Upper lobe of left lung (tissue), 6 donors: Measurements from ENCODE around the gene CFAP97D1. TPM values are rescaled to one million over a fixed set of nuclear protein-coding genes. Genes with fewer than 3 reads are reported as not detected.

ENCODE experiments used
- ATAC-seq, 2 donors: fragments of 200-7000 bp; cut with Tn5 transposase; one replicate each; pipeline ENCODE4 v1.9.1; 2022; ENCODE audit warnings: mild to moderate bottlenecking in 2 of 2, moderate library complexity in 2 of 2; ENCODE audit not compliant: low FRiP score in 2 of 2
- DNase-seq, 2 donors: peaks; one replicate each; pipeline ENCODE4 v3.0.0-alpha.2; 2019 to 2020
- H3K27ac ChIP-seq, 4 donors: fragments of 200-600 bp; sonication (generic); one replicate each; pipeline ENCODE4 v1.5.1; 2016 to 2019
- H3K27me3 ChIP-seq, 4 donors: fragments of 200-600 bp; sonication (generic); one replicate each; pipeline ENCODE4 v1.5.1; 2017 to 2019
- H3K36me3 ChIP-seq, 4 donors: fragments of 200-600 bp; sonication (generic); one replicate each; pipeline ENCODE4 v1.5.1; 2016 to 2019
- H3K4me1 ChIP-seq, 4 donors: fragments of 200-600 bp; sonication (generic); one replicate each; pipeline ENCODE4 v1.5.1; 2018 to 2019
- H3K4me3 ChIP-seq, 4 donors: fragments of 200-600 bp; sonication (generic); one replicate each; pipeline ENCODE4 v1.5.1; 2017 to 2019; ENCODE audit warnings: mild to moderate bottlenecking in 2 of 4, moderate library complexity in 1 of 4
- H3K9me3 ChIP-seq, 4 donors: fragments of 200-600 bp; sonication (generic); one replicate each; pipeline ENCODE4 v1.5.1; 2018 to 2019
- EP300 ChIP-seq, 4 donors: sonication (generic); formaldehyde crosslinking; IDR thresholded peaks; one replicate each; pipeline ENCODE4 v1.5.1; 2017; ENCODE audit warnings: antibody characterized with exemption in 4 of 4, control low read depth in 2 of 4
- POLR2A ChIP-seq, 4 donors: fragments of 450-650 bp; IDR thresholded peaks; one replicate each; pipeline ENCODE4 v1.5.1; 2016 to 2017; ENCODE audit warnings: antibody characterized with exemption in 4 of 4, mild to moderate bottlenecking in 2 of 4
- POLR2AphosphoS5 ChIP-seq, 2 donors: sonication (generic); formaldehyde crosslinking; IDR thresholded peaks; one replicate each; pipeline ENCODE4 v1.5.1; 2017; ENCODE audit warnings: antibody characterized with exemption in 2 of 2
- WGBS, 2 donors: methylation state at CpG; one replicate each; pipeline ENCODE4 v1.1.5; 2017 to 2018; 5-methylcytosine and 5-hydroxymethylcytosine counted together
- total RNA-seq, 6 donors: library from RNA; depleted of rRNA in 4 of 6; stranded (reverse); fragments of >200 nt in 4 of 6; gene quantifications; one replicate each; pipeline versions ENCODE4 v1.1.0 to v1.2.1, GENCODE V29; 2016 to 2021
- TF ChIP-seq, protein P1 (sequence below), 6 experiments: fragments of 450-650 bp in 4 of 6; fragments of 200-600 bp in 2 of 6; sonication (generic) in 2 of 6; IDR thresholded peaks; one replicate each; pipeline ENCODE4 v1.5.1; 2016 to 2019; ENCODE audit warnings: antibody characterized with exemption in 6 of 6
- donor health status: DM: no; HTN: no; CAD: no; lungs with moderate emphysema.
- donor health status: DM: no; HTN: yes; CAD: no; lungs with severe emphysema.

Gene CFAP97D1
- total RNA-seq, 6 donors from 2014 or later, result 0.17 TPM; not detected in 5

DNA sequence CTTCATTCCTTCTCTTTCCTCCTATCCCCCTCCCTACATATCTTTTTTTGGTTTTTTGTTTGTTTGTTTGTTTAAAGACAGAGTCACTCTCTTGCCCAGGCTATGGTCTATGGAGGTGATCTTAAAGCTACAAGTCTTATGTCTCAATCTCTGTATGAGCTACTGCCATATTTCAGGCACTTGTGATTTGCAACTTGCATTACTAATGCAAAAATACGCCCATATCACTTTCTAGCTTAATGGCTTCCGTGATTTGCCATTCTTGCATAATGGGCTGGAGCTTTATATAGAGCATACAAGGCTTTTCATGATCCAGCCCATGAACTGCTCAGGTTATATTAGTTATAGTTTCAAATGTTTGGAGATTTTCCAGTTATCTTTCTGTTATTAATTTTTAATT, 7.5 kb downstream of the CFAP97D1 start:
- H3K36me3 ChIP-seq, result no peaks in the 10 kb centered on the region
- H3K4me3 ChIP-seq, result no peak overlapping the region
- TF ChIP-seq POLR2A (IDR thresholded peaks at IDR 0.05) (no peak), EP300 (IDR thresholded peaks at IDR 0.05) (no peak), POLR2AphosphoS5 (IDR thresholded peaks at IDR 0.05) (no peak)
- TF ChIP-seq, protein P1, sequence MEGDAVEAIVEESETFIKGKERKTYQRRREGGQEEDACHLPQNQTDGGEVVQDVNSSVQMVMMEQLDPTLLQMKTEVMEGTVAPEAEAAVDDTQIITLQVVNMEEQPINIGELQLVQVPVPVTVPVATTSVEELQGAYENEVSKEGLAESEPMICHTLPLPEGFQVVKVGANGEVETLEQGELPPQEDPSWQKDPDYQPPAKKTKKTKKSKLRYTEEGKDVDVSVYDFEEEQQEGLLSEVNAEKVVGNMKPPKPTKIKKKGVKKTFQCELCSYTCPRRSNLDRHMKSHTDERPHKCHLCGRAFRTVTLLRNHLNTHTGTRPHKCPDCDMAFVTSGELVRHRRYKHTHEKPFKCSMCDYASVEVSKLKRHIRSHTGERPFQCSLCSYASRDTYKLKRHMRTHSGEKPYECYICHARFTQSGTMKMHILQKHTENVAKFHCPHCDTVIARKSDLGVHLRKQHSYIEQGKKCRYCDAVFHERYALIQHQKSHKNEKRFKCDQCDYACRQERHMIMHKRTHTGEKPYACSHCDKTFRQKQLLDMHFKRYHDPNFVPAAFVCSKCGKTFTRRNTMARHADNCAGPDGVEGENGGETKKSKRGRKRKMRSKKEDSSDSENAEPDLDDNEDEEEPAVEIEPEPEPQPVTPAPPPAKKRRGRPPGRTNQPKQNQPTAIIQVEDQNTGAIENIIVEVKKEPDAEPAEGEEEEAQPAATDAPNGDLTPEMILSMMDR (IDR thresholded peaks at IDR 0.05), result no peak
- DNase-seq (no peak), ATAC-seq (no peak)
- no peaks in the 10 kb centered on the region for H3K9me3 ChIP-seq
- H3K27ac ChIP-seq, result no peak overlapping the region
- H3K4me1 ChIP-seq, result peaks cover 0 to 2% (median 0%) of the 10 kb centered on the region in 4 donors
- WGBS, 2 donors, result 75 to 76% methylated on average over 2 of the region's 2 CpGs
- H3K27me3 ChIP-seq, result no peaks in the 10 kb centered on the region

DNA sequence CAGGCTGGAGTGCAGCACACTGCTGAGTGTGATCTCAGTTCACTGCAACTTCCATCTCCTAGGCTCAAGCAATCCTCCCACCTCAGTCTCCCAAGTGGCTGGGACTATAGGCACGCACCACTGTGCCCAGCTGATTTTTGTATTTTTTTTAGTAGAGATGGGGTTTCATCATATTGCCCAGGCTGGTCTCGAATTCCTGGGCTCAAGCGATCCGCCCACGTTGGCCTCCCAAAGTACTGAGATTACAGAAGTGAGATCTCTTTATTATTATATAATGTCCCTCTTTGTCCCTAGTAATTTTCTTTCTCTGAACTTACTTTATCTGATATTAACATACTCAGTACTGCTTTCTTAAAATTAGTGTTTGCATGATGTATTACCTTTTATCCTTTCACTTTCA, 8.3 kb downstream of the CFAP97D1 start:
- ATAC-seq (no peak), DNase-seq (no peak)
- Histone ChIP-seq H3K27me3 (no peaks in the 10 kb centered on the region), H3K9me3 (no peaks in the 10 kb centered on the region), H3K27ac (no peak overlapping the region), H3K4me1 (peaks cover 0 to 2% (median 0%) of the 10 kb centered on the region in 4 donors), H3K36me3 (no peaks in the 10 kb centered on the region), H3K4me3 (no peak overlapping the region)
- 81 to 83% methylated on average over 5 of the region's 5 CpGs for WGBS, 2 donors
- TF ChIP-seq POLR2A (IDR thresholded peaks at IDR 0.05) (no peak), POLR2AphosphoS5 (IDR thresholded peaks at IDR 0.05) (no peak), EP300 (IDR thresholded peaks at IDR 0.05) (no peak)
- TF ChIP-seq, protein P1 (IDR thresholded peaks at IDR 0.05), result no peak

DNA sequence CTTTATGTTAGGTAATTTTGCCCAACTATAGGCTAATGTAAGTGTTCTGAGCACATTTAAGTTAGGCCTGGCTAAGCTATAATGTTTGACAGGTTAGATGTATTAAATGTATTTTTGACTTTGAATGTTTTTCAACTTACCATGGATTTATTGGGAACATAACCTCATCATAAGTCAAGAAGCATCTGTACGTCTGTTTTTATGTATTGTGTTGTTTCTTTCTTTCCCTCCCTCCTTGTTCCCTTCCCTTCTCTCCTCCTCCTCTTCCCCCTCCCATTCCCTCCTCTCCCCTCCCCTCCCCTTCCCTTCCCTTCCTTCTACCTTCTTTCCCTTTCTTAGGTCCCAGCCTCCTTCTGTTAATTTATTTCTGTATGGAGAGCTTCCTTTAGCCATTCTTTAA, 9.2 kb downstream of the CFAP97D1 start:
- no peaks in the 10 kb centered on the region for H3K27me3 ChIP-seq
- TF ChIP-seq, protein P1 (IDR thresholded peaks at IDR 0.05), result no peak
- TF ChIP-seq POLR2A (IDR thresholded peaks at IDR 0.05) (no peak), POLR2AphosphoS5 (IDR thresholded peaks at IDR 0.05) (no peak), EP300 (IDR thresholded peaks at IDR 0.05) (no peak)
- ATAC-seq (no peak), DNase-seq (no peak)
- H3K9me3 ChIP-seq, result no peaks in the 10 kb centered on the region
- no peak overlapping the region for H3K4me3 ChIP-seq
- WGBS, 2 donors, result 94 to 97% methylated on average over 1 of the region's 1 CpG
- H3K27ac ChIP-seq, result no peak overlapping the region
- peaks cover 0 to 2% (median 0%) of the 10 kb centered on the region in 4 donors for H3K4me1 ChIP-seq
- no peaks in the 10 kb centered on the region for H3K36me3 ChIP-seq

DNA sequence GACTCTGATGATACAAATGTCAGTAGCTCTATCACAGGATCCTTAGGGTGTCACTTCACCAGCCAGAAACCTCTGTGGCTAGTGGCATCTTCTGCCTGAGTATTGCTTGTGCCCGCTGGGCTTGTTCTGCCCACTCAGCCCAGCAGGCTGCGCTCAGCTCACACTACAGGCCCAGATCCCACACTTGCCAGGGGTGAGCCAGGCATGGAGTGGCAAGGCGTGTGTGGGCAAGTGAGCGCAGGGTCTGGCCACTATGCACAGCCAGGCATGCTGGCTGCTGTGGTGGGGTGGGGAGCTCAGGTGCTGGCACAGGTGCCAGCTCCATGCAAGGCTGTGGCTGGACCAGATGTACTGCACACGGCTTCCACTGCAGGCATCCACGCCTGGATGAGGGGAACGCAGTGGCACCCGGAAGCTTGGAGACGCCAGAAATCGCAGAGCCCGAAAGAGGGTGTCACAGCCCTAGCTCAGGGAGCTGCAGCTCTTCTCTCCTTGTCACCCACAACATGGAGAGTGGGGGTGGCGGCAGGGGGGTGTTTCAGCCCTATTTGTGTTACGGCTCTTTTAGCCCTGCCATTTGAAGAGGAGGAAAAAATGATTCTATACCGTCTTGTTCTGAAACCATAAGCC, 10.2 kb downstream of the CFAP97D1 start:
- no peak for DNase-seq
- H3K27ac ChIP-seq, result no peak overlapping the region

More for the DNA sequence above, 10.2 kb downstream of the CFAP97D1 start:
- H3K36me3 ChIP-seq, result no peaks in the 10 kb centered on the region
- H3K4me3 ChIP-seq, result no peak overlapping the region
- no peaks in the 10 kb centered on the region for H3K9me3 ChIP-seq
- ATAC-seq, result peak in 1 of 2 donors; percentile 40
- TF ChIP-seq POLR2A (IDR thresholded peaks at IDR 0.05) (no peak), EP300 (IDR thresholded peaks at IDR 0.05) (no peak), POLR2AphosphoS5 (IDR thresholded peaks at IDR 0.05) (no peak)
- TF ChIP-seq, protein P1 (IDR thresholded peaks at IDR 0.05), result peak in 2 of 6 experiments; percentile 19 to 20
- H3K27me3 ChIP-seq, result no peaks in the 10 kb centered on the region
- 92 to 94% methylated on average over 7 to 14 of the region's 14 CpGs for WGBS, 2 donors
- H3K4me1 ChIP-seq, result peaks cover 0 to 2% (median 0%) of the 10 kb centered on the region in 4 donors
